HUDEP-2 (cell line): ENCODE results near the gene RGL4.
"Not testable (repeated sequence)": the region's sequence is repeated elsewhere in the genome, so short reads cannot be mapped to it uniquely, and the experiment has no call there.

ENCODE experiments used
- DNase-seq, 76 experiments: peaks; one replicate each; lab custom pipeline; 2025; ENCODE audit not compliant: unreplicated experiment in 76 of 76; lab: John Stamatoyannopoulos, UW

The RGL4 gene, protein sequence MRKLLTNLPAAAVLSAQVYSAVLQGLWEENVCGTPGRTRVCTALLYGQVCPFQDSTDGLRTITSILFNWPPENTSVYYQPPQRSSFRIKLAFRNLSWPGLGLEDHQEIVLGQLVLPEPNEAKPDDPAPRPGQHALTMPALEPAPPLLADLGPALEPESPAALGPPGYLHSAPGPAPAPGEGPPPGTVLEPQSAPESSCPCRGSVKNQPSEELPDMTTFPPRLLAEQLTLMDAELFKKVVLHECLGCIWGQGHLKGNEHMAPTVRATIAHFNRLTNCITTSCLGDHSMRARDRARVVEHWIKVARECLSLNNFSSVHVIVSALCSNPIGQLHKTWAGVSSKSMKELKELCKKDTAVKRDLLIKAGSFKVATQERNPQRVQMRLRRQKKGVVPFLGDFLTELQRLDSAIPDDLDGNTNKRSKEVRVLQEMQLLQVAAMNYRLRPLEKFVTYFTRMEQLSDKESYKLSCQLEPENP

DNA sequence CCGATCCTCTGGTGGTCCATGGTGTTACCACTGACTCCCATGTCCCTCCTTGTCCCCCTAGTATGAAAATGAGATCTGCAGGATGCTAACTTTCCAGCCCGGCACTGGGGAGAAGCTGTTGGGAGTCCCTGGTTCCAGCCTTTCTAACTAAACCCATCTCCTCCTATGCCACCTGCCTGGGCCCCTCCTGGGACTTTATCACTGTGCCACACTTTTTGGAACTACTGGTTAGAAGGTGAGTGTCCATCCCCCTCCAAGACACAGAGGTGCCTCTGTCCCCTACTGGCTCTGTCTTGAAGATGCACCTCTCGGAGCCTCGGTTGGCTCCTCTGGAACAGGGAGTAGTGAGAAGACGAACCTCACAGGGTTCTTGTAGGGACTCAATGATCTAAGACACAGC lies at the start of gene RGL4:
RGL4 (plus strand) TSS at position 301 of the 400 bp plus-strand sequence. CDS start 1,018 bp downstream, outside the sequence.
- no peak for DNase-seq

DNA sequence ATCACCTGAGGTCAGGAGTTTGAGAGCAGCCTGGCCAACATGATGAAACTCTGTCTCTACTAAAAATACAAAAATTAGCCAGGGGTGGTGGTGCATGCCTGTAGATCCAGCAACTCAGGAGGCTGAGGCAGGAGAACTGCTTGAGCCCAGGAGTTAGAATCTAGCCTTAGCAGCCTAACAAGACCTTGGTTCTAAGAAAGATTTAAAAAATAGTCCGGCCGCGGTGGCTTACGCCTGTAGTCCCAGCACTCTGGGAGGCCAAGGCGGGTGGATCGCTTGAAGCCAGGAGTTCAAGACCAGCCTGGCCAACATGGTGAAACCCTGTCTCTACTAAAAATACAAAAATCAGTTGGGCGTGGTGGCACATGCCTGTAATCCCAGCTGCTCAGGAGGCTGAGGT lies 44.3 kb upstream of the RGL4 start:
- not testable (repeated sequence) for DNase-seq

DNA sequence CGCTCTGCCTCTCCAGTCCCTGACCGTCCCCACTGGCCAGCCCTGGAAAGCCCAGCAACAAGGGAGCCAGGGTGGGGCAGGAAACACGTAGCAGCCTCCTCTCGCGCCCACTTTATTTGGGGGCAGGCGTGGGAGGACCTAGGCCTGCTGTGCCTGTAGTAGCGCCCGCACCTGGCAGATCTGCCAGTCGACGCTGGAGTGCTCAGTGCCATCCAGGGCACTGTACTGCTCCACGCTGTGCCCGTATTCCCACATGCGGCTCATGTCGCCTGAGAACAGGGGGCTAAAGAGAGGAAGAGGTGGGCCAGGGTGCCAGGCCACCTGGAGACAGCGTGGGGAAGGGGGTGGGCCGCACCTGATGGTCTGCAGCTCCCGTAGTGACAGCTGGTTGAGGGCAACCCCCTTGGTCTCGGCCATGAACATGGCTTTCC lies 41.7 kb upstream of the RGL4 start:
- DNase-seq: no peak

DNA sequence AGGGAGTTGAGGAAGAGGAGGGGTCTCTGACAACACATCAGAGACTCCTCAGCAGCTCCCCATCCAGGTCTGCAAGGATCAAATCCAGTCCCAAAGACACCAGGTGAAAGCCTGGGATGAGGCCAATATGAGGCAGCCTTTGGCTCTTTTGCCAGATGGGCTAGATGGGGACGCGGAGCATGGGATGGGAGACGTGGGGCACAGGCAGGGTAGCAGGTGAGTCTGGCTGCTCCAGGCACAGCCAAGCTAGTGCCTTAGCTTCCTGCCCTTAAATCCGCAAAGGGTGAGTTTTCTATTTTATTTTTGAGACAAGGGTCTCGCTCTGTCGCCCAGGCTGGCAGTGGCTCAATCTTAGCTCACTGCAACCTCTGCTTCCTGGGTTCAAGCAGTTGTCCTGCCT lies 39.1 kb upstream of the RGL4 start:
- DNase-seq: no peak

DNA sequence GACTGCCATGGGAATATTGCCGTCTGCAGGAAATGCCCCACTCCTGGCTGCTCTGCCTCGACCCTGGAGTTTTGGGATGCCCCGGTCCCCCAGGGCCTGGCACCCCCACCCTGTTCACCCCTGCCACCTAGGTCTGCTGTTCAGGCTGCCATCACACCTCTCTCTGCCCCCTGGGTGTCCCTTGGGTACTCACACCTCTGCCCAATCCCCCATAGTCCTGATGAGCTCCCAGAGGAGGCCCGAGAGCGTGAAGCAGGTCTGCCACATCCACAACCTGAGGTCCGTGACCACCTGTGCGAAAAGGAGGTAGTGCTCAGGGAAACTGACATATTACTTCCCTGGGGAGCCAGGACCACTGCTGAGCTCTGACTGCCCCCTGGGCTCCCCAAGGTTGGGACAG lies 38.5 kb upstream of the RGL4 start:
- DNase-seq: no peak

DNA sequence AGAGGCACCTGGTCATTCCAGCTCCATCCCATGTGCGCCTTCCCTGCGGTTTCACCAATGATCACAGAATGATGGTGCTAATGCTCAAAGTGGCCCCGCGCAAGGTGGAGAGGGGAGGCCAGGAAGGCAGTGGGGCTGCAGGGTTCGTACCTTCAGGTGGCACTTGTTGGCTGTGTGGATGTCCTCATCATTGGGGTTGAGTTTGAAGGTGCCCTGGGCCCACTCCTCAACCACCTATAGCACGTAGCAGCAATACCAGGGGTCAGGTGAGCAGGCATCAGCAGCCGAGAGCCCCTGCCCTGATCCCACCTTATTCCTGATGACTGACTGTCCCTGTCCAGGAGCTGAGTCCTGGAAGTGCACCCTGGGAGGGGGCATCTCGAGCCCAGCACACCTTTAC lies 38.1 kb upstream of the RGL4 start:
- DNase-seq: no peak

DNA sequence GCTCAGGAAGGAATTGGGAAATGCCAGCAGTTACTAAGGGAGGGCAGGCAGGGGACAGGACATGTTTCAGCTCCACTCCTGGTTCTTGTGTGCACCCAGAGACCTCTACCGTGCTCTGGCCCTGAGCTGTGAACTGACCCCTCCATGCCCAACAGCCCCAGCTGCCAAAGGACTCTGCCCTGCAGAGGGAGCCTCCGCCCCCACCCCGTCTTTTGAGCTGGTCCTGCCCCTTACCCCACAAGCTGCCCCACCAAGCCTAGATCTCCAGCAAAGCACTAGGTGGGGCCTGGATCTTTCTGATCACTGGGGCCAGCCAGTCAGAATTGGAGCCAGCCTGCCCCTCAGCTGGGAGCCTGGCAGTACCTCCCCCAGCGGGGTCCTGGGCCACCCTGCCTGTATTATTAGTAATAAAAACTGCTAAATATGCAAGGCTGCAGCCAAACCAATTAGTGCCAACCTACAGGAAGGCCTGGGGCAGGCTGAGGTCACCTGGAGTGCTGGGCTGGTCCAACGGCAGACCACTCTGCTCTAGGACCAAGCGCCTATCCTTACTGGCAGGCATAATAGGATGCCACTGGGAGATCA lies 34.8 kb upstream of the RGL4 start:
- DNase-seq: no peak

DNA sequence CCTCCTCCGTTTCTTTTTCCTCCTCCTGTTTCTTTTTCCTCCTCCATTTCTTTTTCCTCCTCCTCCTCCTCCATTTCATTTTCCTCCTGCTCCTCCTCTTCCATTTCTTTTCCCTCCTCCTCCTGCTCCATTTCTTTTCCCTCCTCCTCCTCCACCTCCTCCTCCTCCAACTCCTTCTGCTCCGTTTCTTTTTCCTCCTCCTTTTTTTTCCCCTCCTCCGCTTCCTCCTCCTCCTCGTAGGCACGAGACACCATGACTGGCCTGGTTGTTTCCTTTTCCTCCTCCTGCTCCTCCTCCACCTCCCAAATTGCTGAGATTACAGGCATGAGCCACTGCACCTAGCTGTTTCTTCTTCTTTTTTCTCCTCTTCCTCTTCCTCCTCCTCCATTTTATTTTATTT lies 33.1 kb upstream of the RGL4 start:
- DNase-seq: no peak

DNA sequence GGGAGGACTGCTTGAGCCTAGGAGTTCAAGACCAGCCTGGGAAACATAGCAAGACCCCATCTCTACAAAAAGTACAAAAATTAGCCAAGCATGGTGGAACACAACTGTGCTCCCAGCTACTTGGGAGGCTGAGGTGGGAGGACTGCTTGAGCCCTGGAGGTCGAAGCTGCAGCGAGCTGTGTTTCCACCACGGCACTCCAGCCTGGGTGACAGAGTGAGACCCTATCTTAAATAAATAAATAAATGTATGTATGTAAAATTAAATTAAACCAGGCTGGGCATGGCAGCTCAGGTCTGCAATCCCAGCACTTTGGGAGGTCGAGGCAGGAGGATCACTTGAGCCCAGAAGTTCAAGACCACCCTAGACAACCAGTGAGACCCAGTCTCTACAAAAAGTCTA lies 30.4 kb upstream of the RGL4 start:
- DNase-seq: not testable (repeated sequence)

DNA sequence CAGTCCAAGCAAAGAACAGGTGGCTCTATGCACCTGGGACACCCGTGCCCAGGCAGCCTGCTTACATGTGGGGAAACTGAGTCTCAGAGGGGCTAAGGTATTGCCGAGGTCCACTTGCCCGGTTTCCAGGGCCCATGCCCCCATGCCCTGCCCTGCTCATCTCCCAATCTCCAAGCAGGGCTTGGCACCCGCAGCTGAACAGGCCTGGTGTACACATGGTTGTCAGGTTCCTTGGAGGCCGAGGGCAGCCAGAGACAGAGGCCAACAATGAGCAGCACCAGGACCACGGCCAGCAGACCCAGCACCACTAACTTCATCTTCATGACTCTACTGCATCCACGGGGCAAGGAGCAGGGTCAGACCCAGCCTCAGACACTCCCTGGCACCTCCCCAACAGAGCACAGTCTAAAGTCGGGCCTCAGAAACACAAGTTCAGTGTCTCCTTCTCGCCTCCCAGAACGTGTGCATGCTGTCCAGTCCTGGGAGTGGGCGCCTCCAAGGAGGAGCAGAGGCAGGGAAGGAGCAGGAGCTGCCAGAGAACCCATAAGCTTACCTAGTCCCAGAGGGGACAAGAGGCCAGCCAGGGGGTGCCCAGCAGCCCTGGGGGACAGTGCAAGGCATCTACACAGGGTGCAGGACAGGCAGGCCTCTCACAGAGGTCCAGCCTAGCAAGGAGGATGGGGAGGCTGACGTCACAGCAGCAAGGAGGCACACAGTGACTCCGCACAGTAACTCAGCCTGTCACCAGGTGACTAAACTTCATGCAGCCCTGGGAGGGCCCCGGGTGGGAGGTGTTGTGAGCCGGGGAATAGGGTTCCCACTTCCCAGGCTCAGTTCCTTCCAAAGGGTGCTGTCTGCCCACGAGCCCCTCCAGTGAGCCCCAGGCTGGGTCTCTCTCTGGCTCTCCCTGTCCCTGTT lies 20.2 kb upstream of the RGL4 start:
- no peak for DNase-seq

DNA sequence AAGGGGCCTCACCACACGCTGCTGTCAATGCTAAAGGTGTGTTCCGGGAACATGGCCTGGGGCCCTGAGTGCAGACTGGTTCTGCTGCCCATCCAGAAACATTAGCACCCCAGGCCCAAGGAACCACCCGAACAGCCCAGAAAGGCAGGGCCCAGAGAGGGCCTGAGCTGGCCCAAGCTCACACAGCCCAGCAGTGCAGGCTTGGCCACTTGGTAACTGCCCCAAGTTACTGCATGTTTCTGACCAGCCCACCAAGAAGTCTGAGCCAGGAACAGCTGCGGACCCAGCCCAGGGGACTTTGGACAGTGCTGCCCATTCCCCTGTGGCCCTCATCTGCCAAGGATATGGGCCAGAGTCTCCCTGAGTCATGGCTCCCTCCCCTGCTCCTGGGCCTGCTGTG lies 19.4 kb upstream of the RGL4 start:
- not testable (repeated sequence) for DNase-seq

DNA sequence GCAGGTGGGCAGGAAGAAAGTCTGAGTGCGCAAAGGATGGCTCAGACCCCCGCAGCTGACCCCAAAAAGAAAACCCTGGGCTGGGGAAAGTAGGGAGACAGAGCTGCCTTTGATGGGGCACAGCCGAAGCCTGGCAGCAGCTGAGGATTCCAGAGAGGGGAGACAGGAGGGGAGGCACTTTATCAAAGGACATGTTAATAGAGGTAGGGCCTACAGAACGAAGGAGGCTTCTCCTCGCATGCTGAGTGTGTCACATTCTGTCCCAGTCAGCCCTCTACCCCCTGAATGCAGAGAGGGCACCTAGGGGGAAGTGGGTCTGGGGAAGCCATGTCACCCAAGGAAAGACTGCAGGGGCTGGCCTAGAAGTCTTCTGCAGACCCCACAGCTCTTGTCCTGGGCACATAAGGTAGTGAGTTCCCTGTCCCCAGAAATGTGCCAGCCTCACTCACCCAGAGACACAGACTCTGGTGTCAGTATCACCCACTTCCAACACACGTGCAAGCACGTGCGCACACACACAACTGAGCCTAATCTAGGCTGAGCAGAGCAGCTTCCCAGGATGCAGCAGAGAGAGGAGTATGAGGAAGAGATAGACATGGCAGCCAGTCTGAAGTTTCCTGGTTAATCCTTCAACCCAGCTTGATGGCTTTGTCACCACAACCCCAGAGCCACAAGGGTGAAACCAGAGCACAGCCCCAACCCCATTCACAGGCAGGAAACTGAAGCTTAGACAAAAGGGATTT lies 18.3 kb upstream of the RGL4 start:
- DNase-seq: not testable (repeated sequence)

DNA sequence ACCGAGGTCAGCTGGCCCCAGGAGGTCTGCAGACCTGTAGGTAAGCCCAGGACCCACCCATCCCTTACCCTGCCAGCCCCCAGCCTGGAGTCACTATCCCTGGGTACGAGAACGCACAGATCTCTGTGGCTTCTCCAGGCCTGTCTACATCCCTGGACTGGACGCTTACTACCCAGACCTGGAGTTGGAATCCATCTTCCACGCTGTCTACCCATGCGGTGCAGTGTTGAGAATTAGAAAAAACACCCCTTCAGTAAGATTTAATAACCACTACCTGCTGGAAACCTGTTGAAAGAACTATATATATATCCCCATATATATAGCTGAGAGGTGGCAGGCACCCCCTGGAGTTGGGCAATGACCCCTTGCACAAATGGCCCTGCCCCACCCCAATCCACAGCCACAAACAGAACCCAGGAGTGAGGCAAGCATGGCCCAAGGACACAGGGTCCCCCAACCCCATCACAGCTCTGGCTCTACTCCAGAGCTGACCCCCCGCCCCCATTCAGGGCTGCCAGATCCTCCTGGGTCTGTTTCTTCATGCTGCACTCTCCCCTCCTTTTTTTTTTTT lies 17.7 kb upstream of the RGL4 start:
- DNase-seq: no peak

DNA sequence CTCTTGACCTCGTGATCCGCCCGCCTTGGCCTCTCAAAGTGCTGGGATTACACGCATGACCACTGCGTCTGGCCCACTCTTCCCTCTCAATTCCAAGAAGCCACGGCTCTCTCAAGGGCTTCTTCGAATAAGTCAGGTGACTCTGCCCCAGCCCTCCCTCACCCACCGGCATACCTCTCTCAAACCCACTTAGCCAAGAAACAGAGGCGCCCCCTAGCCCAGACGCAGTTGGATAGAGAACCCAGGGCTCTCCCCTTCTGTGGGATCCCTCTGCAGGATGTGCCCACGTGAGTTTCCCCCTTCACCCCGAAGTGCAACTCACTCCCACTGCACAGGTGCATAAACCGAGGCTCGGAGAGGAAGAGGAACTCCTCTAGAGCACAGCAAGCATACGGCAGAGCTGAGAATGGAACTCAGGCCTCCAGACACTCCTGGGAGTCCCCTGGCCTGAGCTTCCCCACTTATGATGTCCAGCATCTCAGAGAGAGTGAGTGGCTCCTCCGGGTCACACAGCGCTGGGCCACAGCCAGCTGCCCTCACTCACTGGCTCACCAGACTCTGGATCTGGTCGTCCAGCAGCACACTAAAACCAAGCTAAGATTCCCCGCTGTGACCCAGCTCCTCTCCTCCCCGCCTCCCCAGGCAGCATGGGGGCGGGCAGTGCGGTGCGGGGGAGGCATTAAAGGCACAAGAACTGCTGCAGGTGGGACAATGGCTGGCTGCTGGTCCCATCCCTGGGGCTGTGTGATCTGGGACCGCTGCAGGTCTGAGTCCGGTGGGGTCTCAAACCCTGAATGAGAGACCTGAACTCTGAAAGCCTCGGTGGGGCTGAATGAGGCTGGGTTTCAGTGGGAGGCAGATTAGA lies 16.8 kb upstream of the RGL4 start:
- peak in 1 of 76 experiments; percentile 19 for DNase-seq

DNA sequence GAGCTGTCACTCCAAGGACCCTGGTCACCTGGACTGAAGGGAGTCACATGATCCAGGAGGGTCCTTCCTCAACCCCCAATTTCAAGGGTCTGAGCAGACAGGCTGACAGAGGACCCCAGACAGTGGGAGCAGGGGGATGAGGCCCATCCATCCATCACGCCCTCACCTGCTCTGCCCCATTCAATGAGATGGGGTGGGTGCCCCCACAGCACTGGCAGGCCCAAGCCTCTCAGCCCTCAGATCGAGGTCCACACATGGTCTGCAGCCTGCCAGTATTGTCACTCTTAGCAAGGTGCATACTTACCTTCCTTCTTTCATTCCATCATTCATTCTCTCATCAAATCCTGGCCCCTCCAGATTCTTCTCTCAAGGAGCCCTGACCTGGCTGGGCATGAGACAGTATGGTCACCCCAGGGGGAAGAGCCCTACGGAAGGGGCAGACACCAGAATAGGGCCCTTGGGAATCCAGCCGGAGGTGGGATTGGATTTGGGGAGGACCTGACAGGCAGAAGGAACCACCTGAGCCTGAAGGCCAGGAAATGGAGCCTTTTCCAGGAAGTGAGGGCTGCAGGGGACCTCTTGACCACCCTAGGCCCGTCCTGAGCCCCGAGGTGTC lies 15.8 kb upstream of the RGL4 start:
- not testable (repeated sequence) for DNase-seq

DNA sequence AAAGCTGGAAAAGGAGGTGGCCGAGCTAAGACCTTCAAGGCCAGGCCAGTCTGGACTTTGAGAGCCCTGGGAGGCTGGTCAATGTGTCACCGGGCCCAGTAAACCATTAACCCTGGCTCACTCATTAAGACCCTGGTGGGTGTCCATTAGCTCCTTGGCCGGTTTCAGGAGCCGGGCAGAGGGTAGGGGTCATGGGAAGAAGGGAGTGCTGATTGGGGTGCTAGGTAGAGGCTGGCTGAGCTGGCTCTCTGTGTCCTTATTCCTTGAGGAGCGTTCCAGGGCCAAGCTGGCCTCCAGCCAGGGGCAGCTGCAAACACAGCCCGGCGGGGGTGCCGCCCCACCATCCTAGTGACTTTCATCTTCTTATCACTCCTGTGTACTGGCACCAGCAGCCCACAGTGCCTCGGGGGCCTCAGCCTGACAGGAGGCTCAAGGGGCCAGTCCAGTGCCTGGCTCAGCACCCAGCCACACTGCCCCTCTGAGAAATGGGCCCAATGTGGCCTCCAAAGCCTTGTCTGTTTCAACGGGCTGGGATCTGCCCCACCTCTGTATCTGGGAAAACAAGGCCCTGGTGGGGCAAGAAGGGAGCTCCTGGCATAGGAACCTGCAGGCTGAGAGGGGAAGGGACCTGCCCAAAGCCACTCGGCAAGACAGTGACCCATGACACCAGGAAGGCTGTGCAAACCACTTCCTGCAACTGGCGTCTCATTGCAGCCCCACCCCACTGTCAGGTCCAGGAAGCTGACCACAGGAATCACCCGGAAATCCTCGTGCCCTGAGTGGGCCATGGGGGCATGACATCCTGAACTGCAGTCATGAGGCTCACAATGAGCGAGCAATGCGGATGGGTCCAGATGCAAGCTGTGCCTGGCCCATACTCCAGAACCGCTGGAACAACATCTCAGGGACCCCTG lies 15.1 kb upstream of the RGL4 start:
- peak in 74 of 76 experiments; percentile 3 to 84 (median 67) for DNase-seq

DNA sequence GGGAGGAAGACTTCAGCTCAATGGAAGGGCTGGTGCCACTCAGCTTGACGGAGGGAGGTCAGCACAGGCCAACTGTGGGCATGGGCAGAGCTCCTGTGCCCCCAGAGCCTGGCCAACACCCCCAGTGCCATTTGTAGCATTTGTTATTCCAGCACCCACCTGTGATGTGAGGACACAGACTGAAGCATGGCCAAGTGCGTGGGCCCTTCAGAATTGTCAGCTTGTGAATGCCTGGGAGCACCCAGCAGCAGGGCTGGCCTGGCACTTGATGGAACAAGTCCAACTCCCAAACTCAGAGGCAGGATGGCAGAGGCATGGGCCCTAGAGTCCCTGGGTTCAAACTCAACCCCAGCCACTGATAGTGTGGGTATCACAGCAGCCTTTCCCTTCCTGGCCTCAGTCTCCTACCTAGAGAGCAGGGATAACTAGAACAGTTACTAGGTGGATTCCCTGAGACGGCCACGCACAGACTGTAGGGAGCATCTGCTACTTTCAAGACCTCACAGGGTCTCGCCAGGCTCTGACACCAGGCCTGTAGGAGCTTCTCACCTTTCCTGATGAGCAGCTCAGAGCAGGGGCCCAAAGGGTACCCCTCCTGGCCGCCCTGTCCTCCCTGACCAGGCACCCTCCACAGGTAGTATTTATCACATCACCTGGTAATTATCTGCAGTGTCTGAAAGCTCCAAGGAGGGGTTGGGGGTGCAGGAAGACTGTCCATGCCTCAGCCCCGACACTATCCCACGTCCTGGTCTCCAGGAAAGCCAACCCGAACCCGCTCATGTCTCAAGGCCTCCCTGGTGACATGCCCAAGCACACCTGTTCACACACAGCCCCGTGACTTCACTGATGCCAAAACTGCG lies 13.7 kb upstream of the RGL4 start:
- not testable (repeated sequence) for DNase-seq
